B cell (primary cell): ENCODE data around the gene PLA2G1B. TPM values are rescaled to one million over a fixed set of nuclear protein-coding genes. Genes with fewer than 3 reads are reported as not detected.

Experiments
- ATAC-seq: fragments of 200-7000 bp; cut with Tn5 transposase; one replicate; pipeline ENCODE4 v1.10.0; 2021; ENCODE audit warnings: low read depth, mild to moderate bottlenecking, moderate number of reproducible peaks, moderate library complexity
- CTCF ChIA-PET: fragments of 350-600 bp; sonication (Branson Sonifier 250); formaldehyde crosslinking; loops from one replicate; lab custom pipeline; 2021; ENCODE audit warnings: antibody characterized with exemption, inconsistent platforms; lab: Charles Lee
- POLR2A ChIA-PET: fragments of 350-600 bp; sonication (Branson Sonifier 250); formaldehyde crosslinking; loops from one replicate; lab custom pipeline; 2021; ENCODE audit warnings: antibody characterized with exemption; lab: Charles Lee
- DNase-seq: peaks from one replicate; pipeline ENCODE4 v3.0.0; 2013
- H2AFZ ChIP-seq: 2 replicates; pipeline ENCODE4 v1.6.1; 2012; ENCODE audit warnings: mild to moderate bottlenecking, low read depth, low read length; ENCODE audit not compliant: insufficient read depth, poor library complexity, severe bottlenecking
- H3K27ac ChIP-seq, 2 donors: 1 replicate in 1 of 2; 2 replicates in 1 of 2; pipeline ENCODE4 v1.5.1; 2012 to 2013; ENCODE audit warnings: low read length in 2 of 2, mild to moderate bottlenecking in 2 of 2, moderate library complexity in 1 of 2
- H3K27me3 ChIP-seq, 4 experiments: fragments of 200-600 bp in 1 of 4; sonication (generic) in 1 of 4; replicated peaks in 1 of 4; 1 replicate in 2 of 4; 2 replicates in 2 of 4; pipeline versions ENCODE4 v1.6.1 to v1.7.0; 2013 to 2016; ENCODE audit warnings: low read length in 3 of 4, mild to moderate bottlenecking in 2 of 4, mixed read lengths in 1 of 4, moderate library complexity in 1 of 4; ENCODE audit not compliant: insufficient read depth in 4 of 4, control insufficient read depth in 3 of 4; ENCODE audit errors: control extremely low read depth in 1 of 4
- H3K36me3 ChIP-seq, 2 experiments: replicated peaks in 1 of 2; 1 replicate in 1 of 2; 2 replicates in 1 of 2; pipeline versions ENCODE4 v1.6.1 to v1.7.1; 2013; ENCODE audit warnings: low read length in 1 of 2; ENCODE audit not compliant: insufficient read depth in 2 of 2, control insufficient read depth in 1 of 2; ENCODE audit errors: control extremely low read depth in 1 of 2, extremely low read depth in 1 of 2
- H3K4me1 ChIP-seq, 2 donors: fragments of 200-600 bp in 1 of 2; sonication (generic) in 1 of 2; 1 replicate in 1 of 2; 2 replicates in 1 of 2; pipeline versions ENCODE4 v1.5.1 to v1.6.1; 2013 to 2017; ENCODE audit warnings: low read length in 2 of 2; ENCODE audit not compliant: control insufficient read depth in 2 of 2, insufficient read depth in 2 of 2
- H3K4me2 ChIP-seq: replicated peaks from 2 replicates; pipeline ENCODE3; 2012; ENCODE audit warnings: mild to moderate bottlenecking, low read depth, low read length; ENCODE audit not compliant: poor library complexity, severe bottlenecking
- H3K4me3 ChIP-seq, 5 experiments: fragments of 200-600 bp in 1 of 5; sonication (generic) in 1 of 5; 1 replicate in 3 of 5; 2 replicates in 2 of 5; pipeline versions ENCODE4 v1.5.1 to v1.7.0; 2011 to 2016; ENCODE audit warnings: low read length in 4 of 5, mild to moderate bottlenecking in 4 of 5, low read depth in 2 of 5, control low read depth in 1 of 5, moderate library complexity in 1 of 5; ENCODE audit not compliant: insufficient read depth in 1 of 5; ENCODE audit errors: control extremely low read depth in 1 of 5, extremely low read depth in 1 of 5
- H3K79me2 ChIP-seq: fragments of 200-600 bp; sonication (generic); one replicate; pipeline ENCODE4 v1.6.0; 2016; ENCODE audit warnings: low read length; ENCODE audit not compliant: control insufficient read depth, insufficient read depth
- H3K9ac ChIP-seq: fragments of 200-600 bp; sonication (generic); 2 replicates; pipeline ENCODE4 v1.6.1; 2017; ENCODE audit warnings: mild to moderate bottlenecking, low read length, moderate library complexity
- H3K9me3 ChIP-seq, 3 donors: one replicate each; pipeline versions ENCODE4 v1.6.1 to v1.7.1; 2013; ENCODE audit warnings: low read length in 2 of 3; ENCODE audit not compliant: control insufficient read depth in 2 of 3, insufficient read depth in 1 of 3; ENCODE audit errors: control extremely low read depth in 1 of 3
- H4K20me1 ChIP-seq: 2 replicates; pipeline ENCODE4 v1.6.0; 2012; ENCODE audit warnings: mild to moderate bottlenecking, low read length; ENCODE audit not compliant: insufficient read depth, control insufficient read depth, poor library complexity, severe bottlenecking
- H3K27ac Mint-ChIP-seq: one replicate; pipeline ENCODE4 v1.8.0; 2021; ENCODE audit warnings: mixed read lengths
- H3K27me3 Mint-ChIP-seq: one replicate; pipeline ENCODE4 v1.8.0; 2021; ENCODE audit warnings: mixed read lengths
- H3K4me1 Mint-ChIP-seq: one replicate; pipeline ENCODE4 v1.8.0; 2021; ENCODE audit warnings: mixed read lengths
- H3K4me3 Mint-ChIP-seq: one replicate; pipeline ENCODE4 v1.8.0; 2021; ENCODE audit warnings: mixed read lengths
- H3K9me3 Mint-ChIP-seq: one replicate; pipeline ENCODE4 v1.8.0; 2022; ENCODE audit warnings: mixed read lengths; ENCODE audit not compliant: insufficient read depth
- CTCF ChIP-seq: fragments of 200-600 bp; IDR thresholded peaks from one replicate; pipeline ENCODE4 v1.8.0; 2022; ENCODE audit warnings: antibody characterized with exemption, mild to moderate bottlenecking
- EZH2 ChIP-seq: IDR thresholded peaks from 2 replicates; pipeline ENCODE4 v1.6.1; 2012; ENCODE audit warnings: borderline replicate concordance, low read depth, mild to moderate bottlenecking, moderate library complexity, low read length; ENCODE audit not compliant: insufficient read depth, poor library complexity, severe bottlenecking
- WGBS: methylation state at CpG from one replicate; pipeline ENCODE4 v1.1.5; 2013; ENCODE audit warnings: missing lambda C conversion rate; ENCODE audit not compliant: insufficient coverage; 5-methylcytosine and 5-hydroxymethylcytosine counted together
- intact Hi-C: fragments of 100-400 bp; cut with micrococcal nuclease; formaldehyde crosslinking; loops from one replicate; pipeline ENCODE4 v1.10.0; 2022
- polyA plus RNA-seq: library from polyadenylated mRNA; depleted of rRNA; stranded (reverse); fragments of >200 nt; gene quantifications from 2 replicates; pipeline ENCODE4 v1.2.3, GENCODE V29; 2012
- total RNA-seq, 2 donors: library from RNA; stranded (reverse); fragments of 120-200 nt in 1 of 2; gene quantifications; 1 replicate in 1 of 2; 2 replicates in 1 of 2; pipeline versions ENCODE4 v1.2.3 to v1.2.4, GENCODE V29; 2013 to 2022

The PLA2G1B gene
- total and polyA plus RNA-seq, 2 donors (not counting 1 experiment from before 2014, with no cell fraction given), result not detected

- intact Hi-C loops, result no loop called here
Measured at GRCh38 chr12:120364487-120364886, 36.9 kb upstream of the PLA2G1B start.

More at GRCh38 chr12:120364487-120364886, 36.9 kb upstream of the PLA2G1B start:
- Mint-ChIP-seq H3K4me3 (no peak overlapping the region), H3K27ac (no peak overlapping the region), H3K9me3 (no peaks in the 10 kb centered on the region), H3K27me3 (peaks cover 72% of the 10 kb centered on the region), H3K4me1 (peaks cover 13% of the 10 kb centered on the region)
- H3K4me3 ChIP-seq, result no peak overlapping the region
- no peak overlapping the region for H2AFZ ChIP-seq
- ATAC-seq, result no peak
- no peak overlapping the region for H3K9ac ChIP-seq
- peaks cover 2 to 21% of the 10 kb centered on the region in 2 donors for H3K4me1 ChIP-seq
- DNase-seq, result no peak
- peaks cover 0 to 73% (median 26%) of the 10 kb centered on the region in 4 experiments for H3K27me3 ChIP-seq
- TF ChIP-seq CTCF (no peak), EZH2 (no peak)
- H3K4me2 ChIP-seq, result no peak overlapping the region
- CTCF ChIA-PET, result no interaction called here
- no peaks in the 10 kb centered on the region for H4K20me1 ChIP-seq
- WGBS, result 87% methylated on average over 2 of the region's 6 CpGs
- H3K36me3 ChIP-seq, result no peaks in the 10 kb centered on the region
- no peak overlapping the region for H3K27ac ChIP-seq
- H3K9me3 ChIP-seq, result no peaks in the 10 kb centered on the region
- POLR2A ChIA-PET, result no interaction called here
- no peaks in the 10 kb centered on the region for H3K79me2 ChIP-seq
